ENCODE measurements around the gene NCKIPSD.

NCKIPSD gene

GRCh38 chr3:48687220-48687678, 1.5 kb upstream of the NCKIPSD start:
- TF ChIP-seq CTCF (IDR thresholded peaks at IDR 0.05; ENCODE audit: insufficient read depth, low read length, poor library complexity, severe bottlenecking): no peak
- no peaks in the 10 kb centered on the region for H3K27me3 ChIP-seq (replicated peaks; ENCODE audit: control insufficient read depth, insufficient read depth, low read length)
- no peak overlapping the region for H3K4me3 ChIP-seq (replicated peaks; ENCODE audit: low read depth, low read length)
- H3K36me3 ChIP-seq (ENCODE audit: control insufficient read depth, insufficient read depth, low read length): peaks cover 27% of the 10 kb centered on the region
- no peak for DNase-seq (ENCODE audit: extremely low read depth, insufficient read length)

GRCh38 chr3:48686538-48687219, 964 bp upstream of the NCKIPSD start:
- Histone ChIP-seq H3K4me3 (replicated peaks; ENCODE audit: low read depth, low read length) (no peak overlapping the region), H3K27me3 (replicated peaks; ENCODE audit: control insufficient read depth, insufficient read depth, low read length) (no peaks in the 10 kb centered on the region), H3K36me3 (ENCODE audit: control insufficient read depth, insufficient read depth, low read length) (peaks cover 27% of the 10 kb centered on the region)
- no peak for TF ChIP-seq CTCF (IDR thresholded peaks at IDR 0.05; ENCODE audit: insufficient read depth, low read length, poor library complexity, severe bottlenecking)
- no peak for DNase-seq (ENCODE audit: extremely low read depth, insufficient read length)

- peak overlapping the region; percentile 89 for H3K4me3 ChIP-seq (replicated peaks; ENCODE audit: low read depth, low read length)
- H3K27me3 ChIP-seq (replicated peaks; ENCODE audit: control insufficient read depth, insufficient read depth, low read length): no peaks in the 10 kb centered on the region
- DNase-seq (ENCODE audit: extremely low read depth, insufficient read length): no peak
- peak; percentile 77 for TF ChIP-seq CTCF (IDR thresholded peaks at IDR 0.05; ENCODE audit: insufficient read depth, low read length, poor library complexity, severe bottlenecking)
- peaks cover 34% of the 10 kb centered on the region for H3K36me3 ChIP-seq (ENCODE audit: control insufficient read depth, insufficient read depth, low read length)
These were observed 467 bp downstream of the NCKIPSD start for GRCh38 chr3:48685293-48685602.

- H3K27me3 ChIP-seq (replicated peaks; ENCODE audit: control insufficient read depth, insufficient read depth, low read length): no peaks in the 10 kb centered on the region
- peak overlapping the region; percentile 89 for H3K4me3 ChIP-seq (replicated peaks; ENCODE audit: low read depth, low read length)
- TF ChIP-seq CTCF (IDR thresholded peaks at IDR 0.05; ENCODE audit: insufficient read depth, low read length, poor library complexity, severe bottlenecking): no peak
- peaks cover 35% of the 10 kb centered on the region for H3K36me3 ChIP-seq (ENCODE audit: control insufficient read depth, insufficient read depth, low read length)
- DNase-seq (ENCODE audit: extremely low read depth, insufficient read length): no peak
These were observed 1.1 kb downstream of the NCKIPSD start for GRCh38 chr3:48684480-48685143.

GRCh38 chr3:48684054-48684349, 1.7 kb downstream of the NCKIPSD start:
- TF ChIP-seq CTCF (IDR thresholded peaks at IDR 0.05; ENCODE audit: insufficient read depth, low read length, poor library complexity, severe bottlenecking): no peak
- no peak for DNase-seq (ENCODE audit: extremely low read depth, insufficient read length)
- H3K27me3 ChIP-seq (replicated peaks; ENCODE audit: control insufficient read depth, insufficient read depth, low read length): no peaks in the 10 kb centered on the region
- H3K36me3 ChIP-seq (ENCODE audit: control insufficient read depth, insufficient read depth, low read length): peaks cover 34% of the 10 kb centered on the region
- H3K4me3 ChIP-seq (replicated peaks; ENCODE audit: low read depth, low read length): no peak overlapping the region
